GM12878 (cell line): ENCODE measurements around the gene GNAQ. TPM values are rescaled to one million over a fixed set of nuclear protein-coding genes. Genes with fewer than 3 reads are reported as not detected.

ENCODE experiments used
- ATAC-seq: fragments of 200-7000 bp; cut with Tn5 transposase; 3 replicates; pipeline ENCODE4 v1.9.1; 2020; ENCODE audit warnings: mild to moderate bottlenecking, moderate library complexity
- BruUV-seq: library from RNA; stranded (reverse); fragments of 400-500 nt; replicated peaks from 2 replicates; lab custom pipeline; 2021; lab: Mats Ljungman, UMichigan
- CTCF ChIA-PET: fragments of 300-600 bp; sonication (Branson Sonifier 250); formaldehyde crosslinking; extraction: SDS; loops from one replicate; lab custom pipeline; 2021; ENCODE audit warnings: inconsistent platforms; lab: Yijun Ruan, JAX
- POLR2A ChIA-PET: fragments of 350-600 bp; formaldehyde crosslinking; extraction: SDS; loops from one replicate; lab custom pipeline; 2021; ENCODE audit warnings: inconsistent platforms; lab: Charles Lee
- RAD21 ChIA-PET: fragments of 300-600 bp; sonication (Branson Sonifier 250); formaldehyde crosslinking; loops from one replicate; lab custom pipeline; 2023; ENCODE audit warnings: antibody characterized with exemption; ENCODE audit not compliant: unreplicated experiment; lab: Charles Lee
- SMC1A ChIA-PET: fragments of 300-600 bp; sonication (Branson Sonifier 250); formaldehyde crosslinking; loops from one replicate; lab custom pipeline; 2023; ENCODE audit not compliant: unreplicated experiment, uncharacterized antibody; lab: Charles Lee
- DNase-seq: peaks from one replicate; pipeline ENCODE4 v3.0.0-alpha.2; 2011; ENCODE audit warnings: low read depth, low spot score
- FAIRE-seq: peaks from 3 replicates; lab custom pipeline; 2011; peaks lifted over from hg19 to GRCh38; lab: Jason Lieb, UNC
- H2AFZ ChIP-seq: 2 replicates; pipeline ENCODE4 v1.6.0; 2011; ENCODE audit warnings: low read depth, low read length, control low read depth; ENCODE audit not compliant: control insufficient read depth
- H3K27ac ChIP-seq: 2 replicates; pipeline ENCODE4 v1.5.1; 2011; ENCODE audit warnings: control low read depth; ENCODE audit not compliant: control insufficient read depth, insufficient read depth
- H3K27me3 ChIP-seq, 2 experiments: replicated peaks in 1 of 2; 2 replicates each; pipeline versions ENCODE4 v1.6.0 to v1.6.1; 2011; ENCODE audit warnings: low read length in 1 of 2; ENCODE audit not compliant: control insufficient read depth in 2 of 2, insufficient read depth in 2 of 2
- H3K36me3 ChIP-seq, 2 experiments: 2 replicates each; pipeline ENCODE4 v1.5.1; 2011; ENCODE audit warnings: low read length in 1 of 2; ENCODE audit not compliant: control insufficient read depth in 2 of 2, insufficient read depth in 2 of 2
- H3K4me1 ChIP-seq: 2 replicates; pipeline ENCODE4 v1.6.1; 2011; ENCODE audit warnings: mild to moderate bottlenecking, low read length, moderate library complexity, mixed read lengths; ENCODE audit not compliant: control insufficient read depth, insufficient read depth
- H3K4me2 ChIP-seq: 2 replicates; pipeline ENCODE4 v1.6.0; 2011; ENCODE audit warnings: control low read depth; ENCODE audit not compliant: control insufficient read depth, insufficient read depth
- H3K4me3 ChIP-seq: fragments of 200-600 bp; sonication (generic); 2 replicates; pipeline ENCODE4 v1.5.1; 2016
- H3K79me2 ChIP-seq: 2 replicates; pipeline ENCODE4 v1.6.0; 2011; ENCODE audit warnings: low read length; ENCODE audit not compliant: control insufficient read depth, insufficient read depth
- H3K9ac ChIP-seq: 2 replicates; pipeline ENCODE4 v1.8.0; 2011; ENCODE audit warnings: low read length, control low read depth, mixed read lengths; ENCODE audit not compliant: control insufficient read depth, insufficient read depth
- H3K9me3 ChIP-seq: replicated peaks from 3 replicates; pipeline ENCODE4 v1.5.1; 2011; ENCODE audit warnings: mild to moderate bottlenecking, low read length; ENCODE audit not compliant: control insufficient read depth, insufficient read depth
- H4K20me1 ChIP-seq: 2 replicates; pipeline ENCODE4 v1.6.0; 2011; ENCODE audit not compliant: control insufficient read depth, insufficient read depth
- CTCF ChIP-seq, 3 experiments: IDR thresholded peaks in 2 of 3; conservative IDR thresholded peaks in 1 of 3; 2 replicates each; pipeline ENCODE4 v1.5.1; 2011; ENCODE audit warnings: low read depth in 3 of 3, low read length in 3 of 3, mild to moderate bottlenecking in 3 of 3, control low read depth in 2 of 3, moderate library complexity in 2 of 3, inconsistent platforms in 1 of 3, mixed read lengths in 1 of 3; ENCODE audit not compliant: control insufficient read depth in 2 of 3, insufficient read depth in 1 of 3; ENCODE audit errors: extremely low read depth in 1 of 3
- FOS ChIP-seq: IDR thresholded peaks from 3 replicates; pipeline ENCODE4 v1.6.1; 2011; ENCODE audit warnings: borderline replicate concordance; ENCODE audit not compliant: insufficient read length; ENCODE audit errors: extremely low read depth
- FOXM1 ChIP-seq: IDR thresholded peaks from 2 replicates; pipeline ENCODE4 v1.6.1; 2012; ENCODE audit warnings: low read depth, mild to moderate bottlenecking, inconsistent platforms, low read length, moderate library complexity
- HDGF ChIP-seq: fragments of 450-650 bp; IDR thresholded peaks from 2 replicates; pipeline ENCODE4 v1.6.1; 2016; ENCODE audit warnings: antibody characterized with exemption
- MEF2B ChIP-seq: fragments of 450-650 bp; IDR thresholded peaks from 2 replicates; pipeline ENCODE4 v1.6.1; 2018; ENCODE audit warnings: mild to moderate bottlenecking, moderate library complexity; ENCODE audit not compliant: partially characterized antibody, poor library complexity, severe bottlenecking
- RB1 ChIP-seq: fragments of 450-650 bp; formaldehyde crosslinking; IDR thresholded peaks from 2 replicates; pipeline ENCODE4 v1.6.1; 2017; ENCODE audit warnings: mild to moderate bottlenecking, borderline replicate concordance
- SMAD1 ChIP-seq: fragments of 450-650 bp; IDR thresholded peaks from 2 replicates; pipeline ENCODE4 v1.6.1; 2018; ENCODE audit warnings: mild to moderate bottlenecking, low read depth; ENCODE audit not compliant: partially characterized antibody
- SREBF2 ChIP-seq: IDR thresholded peaks from 2 replicates; pipeline ENCODE4 v1.6.1; 2012; ENCODE audit warnings: mild to moderate bottlenecking, low read length
- ZZZ3 ChIP-seq: IDR thresholded peaks from 2 replicates; pipeline ENCODE4 v1.6.1; 2011; ENCODE audit warnings: low read depth; ENCODE audit not compliant: control insufficient read depth, insufficient read length
- whole genome bisulfite sequencing: methylation state at CpG from one replicate; pipeline ENCODE4 v1.1.6; 2016; ENCODE audit warnings: low lambda C conversion rate; ENCODE audit not compliant: insufficient replicate concordance, insufficient coverage; ENCODE audit errors: missing lambda C conversion rate; 5-methylcytosine and 5-hydroxymethylcytosine counted together
- in situ Hi-C: fragments of 300-500 bp; cut with MboI; formaldehyde crosslinking; loops from 9 replicates; pipeline ENCODE4 v1.14.3; 2018; ENCODE audit warnings: mixed read lengths
- intact Hi-C: fragments of 100-400 bp; cut with micrococcal nuclease; formaldehyde crosslinking; loops from one replicate; pipeline ENCODE4 v1.14.2; 2022; ENCODE audit not compliant: unreplicated experiment
- polyA plus RNA-seq, 11 experiments: library from polyadenylated mRNA; depleted of rRNA in 4 of 11; unstranded in 6 of 11; stranded (reverse) in 5 of 11; fragments of >200 nt; fragmentation: Nextera tagmentation in 4 of 11; fragmentation: Illumina TruSeq in 1 of 11; extraction: Ambion mirVana in 4 of 11; extraction: Trizol in 1 of 11; gene quantifications; 1 replicate in 1 of 11; 2 replicates in 10 of 11; pipeline versions ENCODE4 v1.2.1 to v1.2.3, GENCODE V29; 2011 to 2016; ENCODE audit warnings: inconsistent platforms in 2 of 11, missing spikeins in 2 of 11, low read depth in 1 of 11
- total RNA-seq, 4 experiments: library from RNA; depleted of rRNA in 3 of 4; stranded (reverse); fragments of >200 nt in 3 of 4; fragmentation: Illumina TruSeq in 1 of 4; extraction: Trizol in 1 of 4; gene quantifications; 2 replicates each; pipeline versions ENCODE4 v1.2.1 to v1.2.3, GENCODE V29; 2013 to 2021
- TF ChIP-seq, protein P1 (sequence below): IDR thresholded peaks from 2 replicates; pipeline ENCODE4 v1.6.1; 2011; ENCODE audit warnings: low read depth, mild to moderate bottlenecking, low read length, moderate library complexity, borderline replicate concordance; ENCODE audit errors: extremely low read depth
- TF ChIP-seq, protein P2 (sequence below): IDR thresholded peaks from 2 replicates; pipeline ENCODE4 v1.6.1; 2011; ENCODE audit warnings: mild to moderate bottlenecking, low read depth, low read length, moderate library complexity; ENCODE audit not compliant: insufficient replicate concordance
- TF ChIP-seq, protein P3 (sequence below): fragments of 450-650 bp; IDR thresholded peaks from 2 replicates; pipeline ENCODE4 v1.6.1; 2018; ENCODE audit warnings: mild to moderate bottlenecking, low read depth, moderate library complexity; ENCODE audit not compliant: partially characterized antibody

GNAQ gene
- total and polyA plus RNA-seq, 10 of the 15 experiments (the other 5 are each of a cell fraction or from before 2014, with no cell fraction given), result 0.15 to 47.2 (median 0.49) TPM

- H3K4me2 ChIP-seq, result no peak overlapping the region
- H3K4me3 ChIP-seq, result no peak overlapping the region
- SMC1A ChIA-PET, result interaction anchor here (1.3 to 4.5 kb wide), 5 partner anchors 9 to 219 kb away, joined by 6 to 28 read pairs (median 10); no protein-coding TSS in a partner anchor
- H3K36me3 ChIP-seq, result no peaks in the 10 kb centered on the region
- no TSS peak for BruUV-seq
- H3K9ac ChIP-seq, result no peak overlapping the region
- RAD21 ChIA-PET, result interaction anchor here (2.6 kb wide), 1 partner anchor 11 kb away, joined by 17 read pairs; no protein-coding TSS in a partner anchor
- TF ChIP-seq ZZZ3, result no peak
- TF ChIP-seq SREBF2, result no peak
- TF ChIP-seq CTCF (IDR thresholded peaks at IDR 0.05 in 2 of 3, conservative IDR thresholded peaks at IDR 0.05 in 1 of 3; ENCODE audit: control insufficient read depth in 2 of 3, extremely low read depth in 1 of 3, insufficient read depth in 1 of 3, low read depth in 3 of 3, low read length in 3 of 3), result no peak
- TF ChIP-seq, protein P1, sequence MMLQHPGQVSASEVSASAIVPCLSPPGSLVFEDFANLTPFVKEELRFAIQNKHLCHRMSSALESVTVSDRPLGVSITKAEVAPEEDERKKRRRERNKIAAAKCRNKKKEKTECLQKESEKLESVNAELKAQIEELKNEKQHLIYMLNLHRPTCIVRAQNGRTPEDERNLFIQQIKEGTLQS, result no peak
- TF ChIP-seq SMAD1, result no peak
- no peak for TF ChIP-seq FOS
- TF ChIP-seq, protein P2, sequence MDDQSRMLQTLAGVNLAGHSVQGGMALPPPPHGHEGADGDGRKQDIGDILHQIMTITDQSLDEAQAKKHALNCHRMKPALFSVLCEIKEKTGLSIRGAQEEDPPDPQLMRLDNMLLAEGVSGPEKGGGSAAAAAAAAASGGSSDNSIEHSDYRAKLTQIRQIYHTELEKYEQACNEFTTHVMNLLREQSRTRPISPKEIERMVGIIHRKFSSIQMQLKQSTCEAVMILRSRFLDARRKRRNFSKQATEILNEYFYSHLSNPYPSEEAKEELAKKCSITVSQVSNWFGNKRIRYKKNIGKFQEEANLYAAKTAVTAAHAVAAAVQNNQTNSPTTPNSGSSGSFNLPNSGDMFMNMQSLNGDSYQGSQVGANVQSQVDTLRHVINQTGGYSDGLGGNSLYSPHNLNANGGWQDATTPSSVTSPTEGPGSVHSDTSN, result no peak
- TF ChIP-seq MEF2B, result no peak
- TF ChIP-seq, protein P3, sequence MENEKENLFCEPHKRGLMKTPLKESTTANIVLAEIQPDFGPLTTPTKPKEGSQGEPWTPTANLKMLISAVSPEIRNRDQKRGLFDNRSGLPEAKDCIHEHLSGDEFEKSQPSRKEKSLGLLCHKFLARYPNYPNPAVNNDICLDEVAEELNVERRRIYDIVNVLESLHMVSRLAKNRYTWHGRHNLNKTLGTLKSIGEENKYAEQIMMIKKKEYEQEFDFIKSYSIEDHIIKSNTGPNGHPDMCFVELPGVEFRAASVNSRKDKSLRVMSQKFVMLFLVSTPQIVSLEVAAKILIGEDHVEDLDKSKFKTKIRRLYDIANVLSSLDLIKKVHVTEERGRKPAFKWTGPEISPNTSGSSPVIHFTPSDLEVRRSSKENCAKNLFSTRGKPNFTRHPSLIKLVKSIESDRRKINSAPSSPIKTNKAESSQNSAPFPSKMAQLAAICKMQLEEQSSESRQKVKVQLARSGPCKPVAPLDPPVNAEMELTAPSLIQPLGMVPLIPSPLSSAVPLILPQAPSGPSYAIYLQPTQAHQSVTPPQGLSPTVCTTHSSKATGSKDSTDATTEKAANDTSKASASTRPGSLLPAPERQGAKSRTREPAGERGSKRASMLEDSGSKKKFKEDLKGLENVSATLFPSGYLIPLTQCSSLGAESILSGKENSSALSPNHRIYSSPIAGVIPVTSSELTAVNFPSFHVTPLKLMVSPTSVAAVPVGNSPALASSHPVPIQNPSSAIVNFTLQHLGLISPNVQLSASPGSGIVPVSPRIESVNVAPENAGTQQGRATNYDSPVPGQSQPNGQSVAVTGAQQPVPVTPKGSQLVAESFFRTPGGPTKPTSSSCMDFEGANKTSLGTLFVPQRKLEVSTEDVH, result no peak
- no peak for TF ChIP-seq FOXM1
- no peak for TF ChIP-seq RB1
- no peak for TF ChIP-seq HDGF
- no peak overlapping the region for H2AFZ ChIP-seq
- H3K27me3 ChIP-seq, result no peaks in the 10 kb centered on the region
- 73% methylated on average over 6 of the region's 6 CpGs for WGBS
- no peak for FAIRE-seq
- no peak for DNase-seq
- H4K20me1 ChIP-seq, result no peaks in the 10 kb centered on the region
- no peaks in the 10 kb centered on the region for H3K9me3 ChIP-seq
- CTCF ChIA-PET, result interaction anchor here (0.6 to 3.9 kb wide), 6 partner anchors 8 to 359 kb away, joined by 3 to 21 read pairs (median 9); no protein-coding TSS in a partner anchor
- ATAC-seq, result no peak
- POLR2A ChIA-PET, result interaction anchor here (0.7 to 1.0 kb wide), 2 partner anchors 9 to 12 kb away, joined by 3 to 4 read pairs; no protein-coding TSS in a partner anchor
- in situ Hi-C loops (no loop called here), intact Hi-C loops (no loop called here)
- H3K4me1 ChIP-seq, result no peaks in the 10 kb centered on the region
- H3K79me2 ChIP-seq, result no peaks in the 10 kb centered on the region
- no peak overlapping the region for H3K27ac ChIP-seq
Observed at GRCh38 chr9:77816641-77817341, 214.8 kb downstream of the GNAQ start.
